Nephron (organoid): Measurements from ENCODE around the gene BMAL1.

ENCODE experiments used
- H3K27ac Mint-ChIP-seq, 3 experiments: 2 replicates each; pipeline ENCODE4 v1.8.0; 2020; ENCODE audit warnings: mixed read lengths in 3 of 3, mild to moderate bottlenecking in 2 of 3, moderate library complexity in 1 of 3
- H3K27me3 Mint-ChIP-seq: 2 replicates; pipeline ENCODE4 v1.8.0; 2021; ENCODE audit warnings: low read depth, mild to moderate bottlenecking, moderate library complexity, mixed read lengths
- H3K36me3 Mint-ChIP-seq: 2 replicates; pipeline ENCODE4 v1.8.0; 2020; ENCODE audit warnings: low read depth, mixed read lengths
- H3K4me1 Mint-ChIP-seq: 2 replicates; pipeline ENCODE4 v1.8.0; 2020; ENCODE audit warnings: mixed read lengths
- H3K4me3 Mint-ChIP-seq, 3 experiments: 2 replicates each; pipeline ENCODE4 v1.8.0; 2020; ENCODE audit warnings: mild to moderate bottlenecking in 3 of 3, mixed read lengths in 3 of 3, moderate library complexity in 2 of 3
- H3K9me3 Mint-ChIP-seq: 2 replicates; pipeline ENCODE4 v1.8.0; 2020; ENCODE audit warnings: mixed read lengths
- TF ChIP-seq, protein P1 (sequence below), 3 experiments: fragments of 200-600 bp; sonication (generic); IDR thresholded peaks; one replicate each; pipeline ENCODE4 v1.5.0; 2021; ENCODE audit warnings: antibody characterized with exemption in 3 of 3; ENCODE audit not compliant: unreplicated experiment in 3 of 3

The BMAL1 gene

DNA sequence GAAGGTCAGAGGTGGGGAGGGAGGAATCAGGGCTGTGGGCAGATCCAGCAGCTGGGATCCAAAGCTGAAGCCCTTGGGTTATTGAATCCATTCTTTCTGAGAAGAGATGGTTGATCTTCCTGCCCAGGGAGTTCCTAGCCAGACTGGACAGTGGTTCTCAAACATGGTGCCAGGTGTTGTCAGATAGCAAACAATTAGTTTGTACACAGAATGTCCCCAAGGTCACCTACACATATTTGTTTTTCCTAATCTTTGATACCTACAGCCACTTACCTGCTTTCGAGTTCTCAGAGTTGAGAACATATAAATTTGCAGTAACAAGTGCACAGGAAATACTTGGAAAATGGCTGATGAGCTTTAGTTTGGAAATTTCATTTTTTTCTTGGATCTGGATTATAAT lies 54.5 kb downstream of the BMAL1 start:
- Mint-ChIP-seq H3K27me3 (peaks cover 7% of the 10 kb centered on the region), H3K9me3 (no peaks in the 10 kb centered on the region), H3K4me1 (peaks cover 19% of the 10 kb centered on the region), H3K36me3 (no peaks in the 10 kb centered on the region), H3K27ac (no peak overlapping the region), H3K4me3 (no peak overlapping the region)
- TF ChIP-seq, protein P1, sequence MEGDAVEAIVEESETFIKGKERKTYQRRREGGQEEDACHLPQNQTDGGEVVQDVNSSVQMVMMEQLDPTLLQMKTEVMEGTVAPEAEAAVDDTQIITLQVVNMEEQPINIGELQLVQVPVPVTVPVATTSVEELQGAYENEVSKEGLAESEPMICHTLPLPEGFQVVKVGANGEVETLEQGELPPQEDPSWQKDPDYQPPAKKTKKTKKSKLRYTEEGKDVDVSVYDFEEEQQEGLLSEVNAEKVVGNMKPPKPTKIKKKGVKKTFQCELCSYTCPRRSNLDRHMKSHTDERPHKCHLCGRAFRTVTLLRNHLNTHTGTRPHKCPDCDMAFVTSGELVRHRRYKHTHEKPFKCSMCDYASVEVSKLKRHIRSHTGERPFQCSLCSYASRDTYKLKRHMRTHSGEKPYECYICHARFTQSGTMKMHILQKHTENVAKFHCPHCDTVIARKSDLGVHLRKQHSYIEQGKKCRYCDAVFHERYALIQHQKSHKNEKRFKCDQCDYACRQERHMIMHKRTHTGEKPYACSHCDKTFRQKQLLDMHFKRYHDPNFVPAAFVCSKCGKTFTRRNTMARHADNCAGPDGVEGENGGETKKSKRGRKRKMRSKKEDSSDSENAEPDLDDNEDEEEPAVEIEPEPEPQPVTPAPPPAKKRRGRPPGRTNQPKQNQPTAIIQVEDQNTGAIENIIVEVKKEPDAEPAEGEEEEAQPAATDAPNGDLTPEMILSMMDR (IDR thresholded peaks at IDR 0.05; ENCODE audit: unreplicated experiment in 3 of 3): no peak

DNA sequence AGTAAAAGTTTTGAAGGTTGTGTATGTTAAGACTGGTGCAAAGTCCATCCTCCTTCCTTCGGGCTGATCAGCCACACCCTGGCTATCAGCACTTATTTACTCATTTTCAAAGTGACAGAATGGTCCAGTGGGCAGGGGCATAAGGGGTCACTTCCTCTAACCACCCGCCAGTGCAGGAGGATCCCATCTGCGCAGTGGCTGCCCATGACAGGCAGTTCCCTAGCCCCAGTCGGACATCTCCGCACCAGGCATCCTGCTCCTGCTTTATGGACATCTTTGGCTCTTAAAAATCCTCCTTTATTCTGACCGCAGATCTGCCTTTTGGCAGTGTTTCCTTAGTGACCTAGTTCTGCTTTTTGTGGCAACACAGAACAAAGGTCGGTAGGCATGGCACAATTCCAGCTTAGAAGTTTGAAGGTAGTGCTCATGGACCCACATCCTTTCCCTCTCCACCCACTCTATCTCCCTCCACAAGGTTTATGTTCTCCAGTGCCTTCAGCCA lies 55.9 kb downstream of the BMAL1 start:
- H3K27me3 Mint-ChIP-seq: peaks cover 7% of the 10 kb centered on the region
- no peak overlapping the region for H3K4me3 Mint-ChIP-seq
- TF ChIP-seq, protein P1 (IDR thresholded peaks at IDR 0.05; ENCODE audit: unreplicated experiment in 3 of 3): no peak
- H3K9me3 Mint-ChIP-seq: no peaks in the 10 kb centered on the region
- H3K36me3 Mint-ChIP-seq: no peaks in the 10 kb centered on the region
- no peak overlapping the region for H3K27ac Mint-ChIP-seq
- peaks cover 11% of the 10 kb centered on the region for H3K4me1 Mint-ChIP-seq

DNA sequence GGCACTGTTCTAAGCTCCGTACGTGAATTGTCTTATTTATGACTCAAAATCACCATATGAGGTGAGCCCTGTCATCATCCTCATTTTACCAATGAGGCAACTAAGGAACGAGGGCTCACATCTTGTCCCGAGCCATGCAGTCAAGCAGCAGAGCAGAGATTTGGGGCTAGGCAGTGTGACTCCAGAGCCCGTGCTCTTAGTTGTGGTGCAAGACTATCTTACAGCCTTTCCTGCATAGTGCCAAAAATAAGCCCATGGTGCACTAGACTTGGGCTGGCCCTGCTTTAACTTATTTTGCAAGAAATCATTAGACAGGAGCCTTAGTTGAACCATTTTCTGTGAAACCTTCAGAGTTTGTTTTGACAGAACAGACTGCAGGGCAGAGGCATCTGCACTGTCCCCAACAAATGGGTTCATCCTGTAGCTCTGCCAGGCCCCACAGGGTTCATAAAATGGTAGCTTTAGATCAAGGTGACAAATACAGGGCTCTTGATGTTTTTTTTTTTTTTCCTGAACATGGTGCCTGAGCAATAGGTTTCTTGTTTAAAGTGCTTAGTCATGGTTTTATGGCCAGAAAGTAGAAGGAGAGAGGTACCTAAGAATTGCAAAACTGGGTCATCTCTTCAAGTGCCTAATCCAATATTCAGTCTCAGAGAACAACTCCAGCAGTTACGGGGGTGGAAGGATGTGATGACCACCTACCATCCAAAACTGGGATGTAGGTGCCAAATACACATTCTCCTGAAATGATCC lies 56.6 kb downstream of the BMAL1 start:
- H3K27ac Mint-ChIP-seq: no peak overlapping the region
- H3K36me3 Mint-ChIP-seq: no peaks in the 10 kb centered on the region
- no peaks in the 10 kb centered on the region for H3K9me3 Mint-ChIP-seq
- H3K4me3 Mint-ChIP-seq: no peak overlapping the region
- peaks cover 11% of the 10 kb centered on the region for H3K4me1 Mint-ChIP-seq
- H3K27me3 Mint-ChIP-seq: peaks cover 7% of the 10 kb centered on the region
- TF ChIP-seq, protein P1 (IDR thresholded peaks at IDR 0.05; ENCODE audit: unreplicated experiment in 3 of 3): no peak

DNA sequence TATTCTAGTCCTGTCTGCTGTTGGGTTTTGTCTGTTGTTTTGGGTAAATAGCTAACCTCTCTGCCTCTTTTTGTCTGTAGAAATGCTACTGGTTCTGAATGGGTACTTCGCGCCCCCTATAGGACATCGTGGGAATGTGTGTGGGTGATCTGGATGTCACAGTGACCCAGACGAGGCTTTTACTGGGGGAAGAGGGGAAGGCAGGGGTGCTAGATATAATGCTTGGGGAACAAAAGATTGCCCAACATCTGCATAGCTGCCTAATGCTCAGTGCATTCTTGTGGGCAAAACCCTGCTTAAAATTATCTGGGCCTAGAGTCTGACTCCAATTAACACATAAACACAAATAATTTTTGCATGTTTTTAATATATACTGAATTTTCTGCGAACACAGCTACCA lies 57.7 kb downstream of the BMAL1 start:
- no peaks in the 10 kb centered on the region for H3K36me3 Mint-ChIP-seq
- H3K27me3 Mint-ChIP-seq: peaks cover 4% of the 10 kb centered on the region
- H3K4me3 Mint-ChIP-seq: no peak overlapping the region
- H3K9me3 Mint-ChIP-seq: no peaks in the 10 kb centered on the region
- peaks cover 4% of the 10 kb centered on the region for H3K4me1 Mint-ChIP-seq
- H3K27ac Mint-ChIP-seq: no peak overlapping the region
- TF ChIP-seq, protein P1 (IDR thresholded peaks at IDR 0.05; ENCODE audit: unreplicated experiment in 3 of 3): peak; percentile 52 to 66 (median 59)

DNA sequence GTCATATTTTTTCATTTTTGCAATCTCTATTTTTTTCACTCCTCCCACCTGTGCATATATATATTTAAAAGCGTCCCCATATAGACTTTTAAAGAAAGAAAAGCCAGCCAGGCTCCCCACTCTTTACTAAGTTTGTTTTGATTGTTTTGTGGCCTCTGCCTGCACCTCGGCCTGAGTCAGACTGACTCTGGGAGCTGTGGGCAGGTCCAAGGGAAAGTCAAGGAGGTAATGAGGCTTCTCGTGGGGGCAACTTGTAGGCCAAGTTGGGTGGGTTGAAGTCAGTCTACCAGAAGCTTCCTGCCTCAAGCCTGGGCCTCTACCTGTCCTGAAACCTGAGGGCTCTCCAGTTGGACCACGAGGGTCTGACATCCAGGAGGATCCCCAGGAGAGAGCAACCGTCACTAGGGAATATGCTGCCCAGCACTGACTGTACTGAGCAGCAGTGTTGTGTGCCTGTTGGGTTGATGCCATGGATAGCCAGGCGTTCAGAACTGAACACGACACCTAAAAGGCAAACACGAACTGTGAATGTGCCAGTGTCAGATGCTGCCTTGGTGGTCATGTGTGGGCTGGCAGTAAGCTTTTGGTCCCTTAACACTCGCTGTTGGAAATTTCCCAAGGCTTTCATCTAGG lies 58.8 kb downstream of the BMAL1 start:
- H3K4me3 Mint-ChIP-seq: no peak overlapping the region
- H3K4me1 Mint-ChIP-seq: peaks cover 4% of the 10 kb centered on the region
- H3K27ac Mint-ChIP-seq: no peak overlapping the region
- no peaks in the 10 kb centered on the region for H3K9me3 Mint-ChIP-seq
- TF ChIP-seq, protein P1 (IDR thresholded peaks at IDR 0.05; ENCODE audit: unreplicated experiment in 3 of 3): no peak
- H3K36me3 Mint-ChIP-seq: no peaks in the 10 kb centered on the region
- peaks cover 4% of the 10 kb centered on the region for H3K27me3 Mint-ChIP-seq
